Epithelial cell of proximal tubule (primary cell): ENCODE measurements around the gene LRIG1. TPM values are rescaled to one million over a fixed set of nuclear protein-coding genes. Genes with fewer than 3 reads are reported as not detected.

ENCODE experiments used
- DNase-seq: peaks from one replicate; pipeline ENCODE4 v3.0.0-alpha.2; 2011; ENCODE audit warnings: low read depth
- H3K4me3 ChIP-seq: 2 replicates; pipeline ENCODE4 v1.5.1; 2011; ENCODE audit warnings: low read depth, mild to moderate bottlenecking, low read length
- total RNA-seq: library from RNA; depleted of rRNA; stranded (reverse); fragments of >200 nt; gene quantifications from 2 replicates; pipeline ENCODE4 v1.2.3, GENCODE V29; 2015
- TF ChIP-seq, protein P1 (sequence below): conservative IDR thresholded peaks from 2 replicates; pipeline ENCODE4 v1.5.1; 2012; ENCODE audit warnings: low read depth, mild to moderate bottlenecking, low read length

Gene LRIG1, protein sequence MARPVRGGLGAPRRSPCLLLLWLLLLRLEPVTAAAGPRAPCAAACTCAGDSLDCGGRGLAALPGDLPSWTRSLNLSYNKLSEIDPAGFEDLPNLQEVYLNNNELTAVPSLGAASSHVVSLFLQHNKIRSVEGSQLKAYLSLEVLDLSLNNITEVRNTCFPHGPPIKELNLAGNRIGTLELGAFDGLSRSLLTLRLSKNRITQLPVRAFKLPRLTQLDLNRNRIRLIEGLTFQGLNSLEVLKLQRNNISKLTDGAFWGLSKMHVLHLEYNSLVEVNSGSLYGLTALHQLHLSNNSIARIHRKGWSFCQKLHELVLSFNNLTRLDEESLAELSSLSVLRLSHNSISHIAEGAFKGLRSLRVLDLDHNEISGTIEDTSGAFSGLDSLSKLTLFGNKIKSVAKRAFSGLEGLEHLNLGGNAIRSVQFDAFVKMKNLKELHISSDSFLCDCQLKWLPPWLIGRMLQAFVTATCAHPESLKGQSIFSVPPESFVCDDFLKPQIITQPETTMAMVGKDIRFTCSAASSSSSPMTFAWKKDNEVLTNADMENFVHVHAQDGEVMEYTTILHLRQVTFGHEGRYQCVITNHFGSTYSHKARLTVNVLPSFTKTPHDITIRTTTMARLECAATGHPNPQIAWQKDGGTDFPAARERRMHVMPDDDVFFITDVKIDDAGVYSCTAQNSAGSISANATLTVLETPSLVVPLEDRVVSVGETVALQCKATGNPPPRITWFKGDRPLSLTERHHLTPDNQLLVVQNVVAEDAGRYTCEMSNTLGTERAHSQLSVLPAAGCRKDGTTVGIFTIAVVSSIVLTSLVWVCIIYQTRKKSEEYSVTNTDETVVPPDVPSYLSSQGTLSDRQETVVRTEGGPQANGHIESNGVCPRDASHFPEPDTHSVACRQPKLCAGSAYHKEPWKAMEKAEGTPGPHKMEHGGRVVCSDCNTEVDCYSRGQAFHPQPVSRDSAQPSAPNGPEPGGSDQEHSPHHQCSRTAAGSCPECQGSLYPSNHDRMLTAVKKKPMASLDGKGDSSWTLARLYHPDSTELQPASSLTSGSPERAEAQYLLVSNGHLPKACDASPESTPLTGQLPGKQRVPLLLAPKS
- total RNA-seq, result 10.0 and 15.8 TPM in 2 replicates

DNA sequence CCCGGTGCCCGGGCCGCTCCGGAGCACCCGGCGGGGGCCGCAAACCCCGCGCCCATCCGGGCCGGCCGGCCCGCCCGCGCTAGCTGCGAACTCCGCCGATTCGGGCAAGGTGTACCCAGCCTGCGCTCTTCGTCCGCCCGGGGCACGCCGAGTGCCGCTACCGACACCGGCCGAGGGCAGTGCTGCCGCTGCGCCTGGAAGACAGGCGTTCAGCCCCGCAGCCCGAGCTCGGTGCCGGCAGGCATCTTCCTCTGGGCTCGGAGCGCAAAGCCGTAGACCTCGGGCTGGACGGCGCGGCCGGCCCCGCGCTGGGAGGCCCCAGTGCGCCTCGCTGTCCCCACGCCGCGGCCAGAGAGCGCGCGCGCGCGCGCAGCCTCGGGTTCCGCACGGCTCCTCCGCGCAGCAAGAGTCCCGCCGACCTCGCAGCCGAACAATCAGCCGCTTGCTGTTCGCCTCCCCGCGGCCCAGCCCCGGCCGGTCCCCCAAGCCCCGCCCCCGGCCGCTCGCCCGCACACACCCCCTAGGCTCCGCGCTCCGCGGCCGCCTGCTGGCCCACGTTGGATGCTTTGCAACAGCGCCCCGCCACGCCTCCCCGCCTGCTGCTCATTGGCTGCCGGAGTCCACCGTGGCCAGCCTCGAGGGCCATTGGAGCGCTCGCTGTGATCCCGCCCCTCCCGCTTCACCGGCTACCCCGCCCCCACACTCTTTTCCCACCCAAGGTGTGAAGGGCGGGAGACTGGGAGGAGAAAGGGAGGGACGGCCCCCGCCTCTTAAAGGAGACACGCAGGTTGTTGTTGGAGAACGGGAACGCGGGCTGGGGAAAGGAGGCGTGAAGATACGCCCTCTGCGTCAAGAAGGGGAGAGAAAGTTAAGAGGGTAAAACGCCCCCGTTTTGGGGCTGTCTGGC, at the start of gene LRIG1:
Gene LRIG1, minus strand, starts transcription at position 447 of the 907 bp plus-strand sequence. CDS start 615 bp downstream, outside the sequence.
- peak within 1 kb of the TSS; percentile 75 for H3K4me3 ChIP-seq
- TF ChIP-seq, protein P1, sequence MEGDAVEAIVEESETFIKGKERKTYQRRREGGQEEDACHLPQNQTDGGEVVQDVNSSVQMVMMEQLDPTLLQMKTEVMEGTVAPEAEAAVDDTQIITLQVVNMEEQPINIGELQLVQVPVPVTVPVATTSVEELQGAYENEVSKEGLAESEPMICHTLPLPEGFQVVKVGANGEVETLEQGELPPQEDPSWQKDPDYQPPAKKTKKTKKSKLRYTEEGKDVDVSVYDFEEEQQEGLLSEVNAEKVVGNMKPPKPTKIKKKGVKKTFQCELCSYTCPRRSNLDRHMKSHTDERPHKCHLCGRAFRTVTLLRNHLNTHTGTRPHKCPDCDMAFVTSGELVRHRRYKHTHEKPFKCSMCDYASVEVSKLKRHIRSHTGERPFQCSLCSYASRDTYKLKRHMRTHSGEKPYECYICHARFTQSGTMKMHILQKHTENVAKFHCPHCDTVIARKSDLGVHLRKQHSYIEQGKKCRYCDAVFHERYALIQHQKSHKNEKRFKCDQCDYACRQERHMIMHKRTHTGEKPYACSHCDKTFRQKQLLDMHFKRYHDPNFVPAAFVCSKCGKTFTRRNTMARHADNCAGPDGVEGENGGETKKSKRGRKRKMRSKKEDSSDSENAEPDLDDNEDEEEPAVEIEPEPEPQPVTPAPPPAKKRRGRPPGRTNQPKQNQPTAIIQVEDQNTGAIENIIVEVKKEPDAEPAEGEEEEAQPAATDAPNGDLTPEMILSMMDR, result no peak
- DNase-seq, result peak; percentile 38

DNA sequence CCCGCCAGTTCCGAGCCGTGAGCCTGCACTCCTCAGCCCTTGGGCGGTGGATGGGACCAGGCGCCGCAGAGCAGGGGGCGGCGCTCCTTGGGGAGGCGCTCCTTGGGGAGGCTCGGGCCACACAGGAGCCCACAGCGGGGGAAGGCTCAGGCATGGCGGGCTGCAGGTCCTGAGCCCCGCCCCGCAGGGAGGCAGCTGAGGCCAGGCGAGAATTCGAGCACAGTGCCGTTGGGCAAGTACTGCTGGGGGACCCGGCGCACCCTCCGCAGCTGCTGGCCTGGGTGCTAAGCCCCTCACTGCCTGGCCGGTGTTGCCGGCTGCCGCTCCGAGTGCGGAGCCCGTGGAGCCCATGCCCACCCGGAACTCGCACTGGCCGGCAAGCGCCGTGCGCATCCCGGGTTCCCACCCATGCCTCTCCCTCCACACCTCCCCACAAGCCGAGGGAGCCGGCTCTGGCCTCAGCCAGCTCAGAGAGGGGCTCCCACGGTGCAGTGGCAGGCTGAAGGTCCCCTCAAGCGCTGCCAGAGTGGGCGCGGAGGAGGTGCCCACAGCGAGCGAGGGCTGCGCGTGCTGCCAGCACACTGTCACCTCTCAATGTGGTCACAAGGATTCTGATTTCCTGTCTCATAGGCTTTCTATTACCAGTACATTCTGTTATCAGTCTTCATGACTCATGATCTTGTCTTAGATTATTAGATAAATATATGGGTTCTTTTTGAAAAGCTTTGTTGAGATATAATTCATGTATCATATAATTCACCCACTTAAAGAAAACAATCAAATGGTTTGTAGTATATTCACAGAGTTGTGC, 44.0 kb upstream of the LRIG1 start:
- H3K4me3 ChIP-seq, result no peak overlapping the region
- TF ChIP-seq, protein P1, result no peak
- DNase-seq, result no peak

DNA sequence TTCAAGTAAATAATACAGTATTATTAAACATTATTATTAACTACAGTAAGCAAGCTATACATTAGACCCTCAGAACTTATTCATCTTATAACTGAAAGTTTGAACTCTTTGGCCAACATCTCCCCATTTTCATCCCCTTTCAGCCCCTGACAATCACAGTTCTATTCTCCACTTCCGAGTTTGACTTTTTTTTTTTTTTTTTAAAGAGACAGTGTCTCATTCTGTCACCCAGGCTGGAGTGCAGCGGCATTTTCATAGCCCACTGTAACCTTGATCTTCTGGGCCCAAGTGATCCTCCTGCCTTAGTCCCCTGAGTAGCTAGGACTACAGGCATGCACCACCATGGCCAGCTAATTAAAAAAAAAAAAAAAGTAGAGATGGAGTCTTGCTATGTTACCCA, 41.3 kb upstream of the LRIG1 start:
- TF ChIP-seq, protein P1, result no peak
- no peak for DNase-seq
- no peak overlapping the region for H3K4me3 ChIP-seq

DNA sequence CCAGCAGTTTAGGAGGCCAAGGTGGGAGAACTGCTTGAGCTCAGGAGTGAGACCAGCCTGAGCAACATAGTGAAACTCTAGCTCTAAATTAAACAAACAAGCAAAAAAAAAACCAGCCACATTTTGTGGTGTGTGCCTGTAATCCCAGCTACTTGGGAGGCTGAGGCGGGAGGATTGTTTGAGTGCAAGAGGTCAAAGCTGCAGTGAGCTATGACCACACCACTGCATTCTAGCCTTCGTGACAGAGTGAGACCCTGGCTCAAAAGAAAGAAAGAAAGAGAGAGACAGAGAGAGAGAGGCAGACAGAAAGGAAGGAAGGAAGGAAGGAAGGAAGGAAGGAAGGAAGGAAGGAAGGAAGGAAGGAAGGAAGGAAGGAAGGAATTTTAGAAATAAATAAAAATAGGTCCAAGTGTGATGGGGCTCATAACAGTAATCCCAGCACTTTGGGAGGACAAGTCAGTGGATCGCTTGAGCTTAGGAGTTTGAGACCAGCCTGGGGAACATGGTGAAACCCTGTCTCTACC, 38.7 kb upstream of the LRIG1 start:
- H3K4me3 ChIP-seq, result no peak overlapping the region
- TF ChIP-seq, protein P1, result no peak
- no peak for DNase-seq

DNA sequence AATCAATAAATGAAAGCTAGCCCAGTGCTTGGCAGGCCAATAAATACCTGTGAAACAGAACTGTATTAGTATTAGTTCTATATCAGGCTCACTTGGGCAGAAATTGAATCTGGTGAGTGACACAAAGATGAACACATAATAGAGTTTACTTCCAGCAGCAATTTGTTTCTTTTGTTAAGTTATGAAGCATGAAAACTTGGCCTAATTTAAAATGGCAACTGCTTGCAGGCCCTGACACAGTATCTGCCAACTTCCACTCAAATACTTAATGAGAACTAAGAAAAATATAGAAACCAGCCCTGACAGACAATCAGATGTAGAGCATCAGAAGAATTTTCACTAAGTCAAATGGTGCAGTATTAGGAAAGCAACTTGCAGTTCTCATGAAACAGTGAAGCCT, 37.6 kb upstream of the LRIG1 start:
- DNase-seq, result no peak
- no peak overlapping the region for H3K4me3 ChIP-seq
- TF ChIP-seq, protein P1, result no peak
